C1 segment of cervical spinal cord (tissue), 14 donors: Measurements from ENCODE around the gene CEP295NL.
A peak's percentile ranks its signal among the peaks of the same experiment; 100 is the strongest.
"Not testable (repeated sequence)": the region's sequence is repeated elsewhere in the genome, so short reads cannot be mapped to it uniquely, and the experiment has no call there.

Experiments
- DNase-seq, 14 donors: peaks; one replicate each; lab custom pipeline; 2025; lab: John Stamatoyannopoulos, UW

Gene CEP295NL, protein sequence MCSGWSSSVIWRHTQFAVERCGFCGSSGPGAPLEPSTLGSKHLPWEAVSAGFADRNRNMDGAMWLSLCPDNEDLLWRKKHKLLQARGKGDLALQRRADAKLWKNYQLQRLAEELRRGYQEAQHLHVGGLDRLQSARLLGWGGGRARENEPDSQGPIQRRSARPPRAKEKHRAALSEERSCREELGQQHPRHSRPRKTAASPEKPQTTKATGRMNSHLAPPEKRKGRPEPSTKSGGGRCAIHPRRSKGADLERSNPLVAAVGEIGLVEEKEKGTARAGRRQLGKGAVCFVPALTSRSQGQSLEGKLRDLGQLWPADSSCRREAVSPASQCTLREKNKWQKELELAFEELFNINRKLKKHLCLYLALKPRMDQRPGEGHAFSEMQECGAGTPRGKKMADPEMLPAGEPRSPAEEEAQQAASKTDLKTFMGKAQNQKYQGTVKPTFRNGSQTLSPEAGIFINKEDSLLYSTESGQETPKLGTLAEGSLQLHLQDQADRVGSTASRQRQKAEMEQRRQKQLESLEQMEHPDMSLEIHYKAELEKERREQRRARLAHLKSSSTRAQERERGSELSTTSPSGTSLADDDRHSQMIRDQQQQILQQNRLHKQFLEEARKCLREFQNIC

DNA sequence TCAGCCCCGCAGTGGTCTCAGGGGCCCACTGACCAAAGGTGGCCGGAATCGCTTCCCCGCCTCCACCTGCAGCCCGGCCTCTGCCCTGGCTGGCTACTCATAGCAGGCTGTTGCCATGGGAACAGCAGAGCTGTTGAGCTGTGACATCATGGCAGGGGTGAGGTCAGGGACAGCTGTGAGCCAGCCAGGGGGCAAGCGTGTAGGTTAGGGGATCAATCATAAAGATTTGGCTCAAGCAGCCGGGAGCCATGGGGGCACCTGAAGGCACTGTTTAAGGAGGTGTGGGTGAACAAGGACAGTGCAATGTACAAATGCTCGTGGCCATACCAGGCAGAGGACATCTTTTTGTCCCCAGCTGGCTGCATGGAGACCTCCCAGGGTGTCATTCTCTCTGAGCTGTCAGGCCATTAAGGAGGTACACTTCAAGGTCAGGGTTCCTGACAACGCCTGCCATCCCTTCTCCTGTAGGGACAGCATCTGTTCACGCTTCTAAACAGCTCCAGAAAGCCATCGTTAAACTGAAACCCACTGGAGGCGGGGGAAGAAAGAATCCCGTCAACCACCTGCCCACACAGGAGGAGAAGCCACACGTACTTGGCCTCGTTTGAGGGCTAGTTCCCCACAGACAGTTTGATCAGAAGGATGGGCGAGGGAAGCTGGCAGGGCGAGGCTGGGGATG is at the start of gene CEP295NL:
Gene CEP295NL, minus strand, starts transcription at position 101 of the 679 bp plus-strand sequence. CDS start 1,373 bp downstream, outside the sequence.
- DNase-seq: peak in 1 of 14 donors; percentile 59

DNA sequence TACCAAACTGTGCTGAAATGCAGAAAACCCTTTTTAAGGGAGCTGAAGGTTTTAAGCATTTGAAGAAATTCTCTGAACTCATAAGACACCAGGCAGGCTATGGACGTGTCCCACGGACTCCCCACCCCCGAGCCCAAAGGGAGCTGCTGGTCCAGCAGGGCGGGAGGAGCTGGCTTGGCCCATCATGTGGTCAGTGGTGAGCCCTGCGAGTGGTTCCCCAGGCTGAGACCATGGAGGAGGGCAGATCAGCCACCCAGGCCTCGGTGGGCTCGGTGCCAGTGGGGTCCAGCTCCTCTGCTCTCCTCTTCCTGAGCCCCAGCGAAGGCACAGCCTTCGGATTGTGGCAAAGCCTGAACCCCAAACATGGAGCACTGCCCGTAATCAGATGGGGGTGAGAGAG is 49.7 kb upstream of the CEP295NL start:
- DNase-seq: no peak

GRCh38 chr17:78951967-78952551 is 49.1 kb upstream of the CEP295NL start:
- no peak for DNase-seq

DNA sequence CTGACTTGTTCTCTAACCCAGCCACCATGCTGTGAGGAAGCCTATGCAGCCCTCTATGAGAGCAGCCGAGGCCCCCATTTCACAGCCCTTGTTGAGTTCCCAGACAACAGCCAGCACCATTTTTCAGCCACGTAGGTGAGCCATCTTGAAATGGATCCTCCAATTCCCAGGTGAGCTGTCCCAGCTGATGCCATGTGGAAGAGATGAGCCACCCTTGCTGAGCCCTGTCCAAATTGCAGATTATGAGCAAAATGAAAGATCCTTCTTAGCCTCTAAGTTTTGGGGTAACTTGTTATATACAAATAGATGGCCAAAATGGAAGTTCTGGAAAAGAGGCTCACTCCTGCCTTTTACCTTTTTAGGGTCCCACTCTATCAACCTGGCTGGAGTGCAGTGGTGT is 47.9 kb upstream of the CEP295NL start:
- no peak for DNase-seq

GRCh38 chr17:78947235-78948149 is 44.5 kb upstream of the CEP295NL start:
- DNase-seq: no peak

- no peak for DNase-seq
Measured at GRCh38 chr17:78946631-78947030, 43.6 kb upstream of the CEP295NL start.

GRCh38 chr17:78946131-78946530 is 43.1 kb upstream of the CEP295NL start:
- no peak for DNase-seq

GRCh38 chr17:78945455-78945854 is 42.5 kb upstream of the CEP295NL start:
- not testable (repeated sequence) for DNase-seq

GRCh38 chr17:78944956-78945355 is 42.0 kb upstream of the CEP295NL start:
- DNase-seq: no peak

DNA sequence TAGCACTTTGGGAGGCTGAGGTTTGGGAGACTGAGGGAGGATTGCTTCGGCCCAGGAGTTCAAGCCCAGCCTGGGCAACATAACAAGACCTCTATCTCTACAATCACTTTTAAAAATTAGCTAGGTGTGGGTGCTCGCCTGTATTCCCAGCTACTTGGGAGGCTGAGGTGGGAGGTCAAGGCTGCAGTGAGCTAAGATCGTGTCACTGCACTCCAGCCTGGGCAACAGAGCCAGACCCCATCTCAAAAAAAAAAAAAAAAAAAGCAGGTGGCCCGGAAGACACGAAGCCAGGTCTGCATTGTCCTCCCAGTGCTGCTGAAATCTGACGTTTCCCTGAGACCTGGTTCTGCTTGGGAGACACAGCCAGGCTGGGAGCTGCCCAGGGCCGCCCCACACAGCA is 41.0 kb upstream of the CEP295NL start:
- no peak for DNase-seq

DNA sequence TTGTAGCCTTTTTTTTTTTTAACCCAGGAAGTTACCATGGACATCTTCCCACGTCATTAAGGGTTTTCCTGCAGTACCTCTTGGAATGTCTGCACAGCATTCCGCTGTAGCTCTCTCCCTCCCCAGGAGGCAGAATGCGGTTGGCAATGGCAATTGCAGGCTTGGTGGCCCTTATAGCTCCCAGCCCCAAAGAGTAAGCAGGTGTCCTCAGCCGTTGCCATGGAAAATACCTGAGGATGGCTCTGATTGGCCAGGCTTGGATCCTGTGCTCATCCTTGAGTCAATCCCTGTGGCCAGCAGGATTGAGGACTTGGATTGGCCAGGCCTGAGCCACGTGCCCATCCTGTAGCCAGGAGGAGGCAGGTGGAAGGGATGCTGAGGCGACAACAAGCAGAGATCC is 37.7 kb upstream of the CEP295NL start:
- DNase-seq: peak in 1 of 14 donors; percentile 17

DNA sequence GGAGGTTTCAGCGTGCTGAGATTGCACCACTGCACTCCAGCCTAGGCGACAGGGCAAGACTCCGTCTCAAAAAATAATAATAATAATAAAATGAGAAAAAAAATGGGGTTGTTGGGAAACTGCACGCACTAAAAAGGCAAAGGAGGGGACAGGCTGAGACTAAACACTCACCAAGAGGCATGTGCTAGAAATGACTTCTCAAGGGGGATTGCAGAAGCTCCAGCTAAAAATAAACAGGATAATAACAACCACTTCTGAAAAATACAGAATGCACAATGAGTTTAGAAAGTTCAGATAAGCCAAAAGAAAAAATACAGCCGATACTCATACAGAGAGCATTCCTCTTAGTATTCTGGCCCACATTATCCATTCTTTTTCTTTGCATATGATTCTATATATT is 37.3 kb upstream of the CEP295NL start:
- DNase-seq: no peak

DNA sequence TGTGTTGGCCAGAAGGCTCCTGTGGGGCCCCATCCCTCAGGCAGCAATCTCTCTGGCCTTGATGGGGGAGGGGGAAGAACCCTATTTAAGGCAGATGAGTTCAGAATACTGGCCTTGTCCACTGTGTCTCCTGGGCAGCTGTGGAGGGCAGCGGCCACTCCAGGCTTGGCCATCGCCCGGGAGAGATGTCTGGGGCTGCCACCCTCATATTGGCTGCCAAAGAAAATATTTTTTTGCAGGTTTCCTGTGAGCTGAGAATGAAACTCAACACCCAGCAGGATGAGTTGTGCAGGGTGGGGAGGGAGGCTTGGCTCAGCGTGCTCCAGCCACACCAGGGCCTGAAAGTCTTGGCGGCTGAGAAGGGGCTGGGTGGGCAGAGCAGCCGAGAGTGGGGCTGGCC is 36.6 kb upstream of the CEP295NL start:
- no peak for DNase-seq

DNA sequence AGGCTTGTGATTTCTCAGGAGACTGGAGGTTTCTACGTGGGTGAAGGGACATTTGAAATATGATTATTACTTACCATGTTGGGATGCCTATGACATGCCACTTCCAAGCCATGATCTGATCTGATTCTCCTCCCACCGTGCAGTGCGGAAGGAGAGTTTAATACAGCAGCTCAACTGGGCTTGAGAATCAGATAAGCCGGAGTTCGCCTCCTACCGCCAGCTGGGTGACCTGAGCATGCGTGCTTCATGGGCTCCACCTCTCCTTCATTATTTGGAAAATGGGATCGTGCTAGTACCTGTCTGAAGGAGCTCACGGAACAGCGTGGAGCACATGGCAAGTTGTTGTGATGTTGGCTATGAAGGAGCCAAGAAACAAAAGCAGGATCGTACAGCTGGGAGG is 34.6 kb upstream of the CEP295NL start:
- DNase-seq: no peak

GRCh38 chr17:78935419-78936323 is 32.7 kb upstream of the CEP295NL start:
- DNase-seq: no peak

GRCh38 chr17:78934681-78935418 is 31.8 kb upstream of the CEP295NL start:
- DNase-seq: no peak

- peak in 13 of 14 donors; percentile 60 to 93 (median 79) for DNase-seq
Measured at GRCh38 chr17:78933959-78934568, 31.1 kb upstream of the CEP295NL start.

- DNase-seq: peak in 2 of 14 donors; percentile 55
Measured at GRCh38 chr17:78933025-78933958, 30.3 kb upstream of the CEP295NL start.
